ENCODE data around the gene TAS1R2. TPM values are rescaled to one million over a fixed set of nuclear protein-coding genes. Genes with fewer than 3 reads are reported as not detected.

TAS1R2 gene
- total and polyA plus RNA-seq, 2 of the 4 experiments (the other 2 are of a cell fraction): not detected

DNA sequence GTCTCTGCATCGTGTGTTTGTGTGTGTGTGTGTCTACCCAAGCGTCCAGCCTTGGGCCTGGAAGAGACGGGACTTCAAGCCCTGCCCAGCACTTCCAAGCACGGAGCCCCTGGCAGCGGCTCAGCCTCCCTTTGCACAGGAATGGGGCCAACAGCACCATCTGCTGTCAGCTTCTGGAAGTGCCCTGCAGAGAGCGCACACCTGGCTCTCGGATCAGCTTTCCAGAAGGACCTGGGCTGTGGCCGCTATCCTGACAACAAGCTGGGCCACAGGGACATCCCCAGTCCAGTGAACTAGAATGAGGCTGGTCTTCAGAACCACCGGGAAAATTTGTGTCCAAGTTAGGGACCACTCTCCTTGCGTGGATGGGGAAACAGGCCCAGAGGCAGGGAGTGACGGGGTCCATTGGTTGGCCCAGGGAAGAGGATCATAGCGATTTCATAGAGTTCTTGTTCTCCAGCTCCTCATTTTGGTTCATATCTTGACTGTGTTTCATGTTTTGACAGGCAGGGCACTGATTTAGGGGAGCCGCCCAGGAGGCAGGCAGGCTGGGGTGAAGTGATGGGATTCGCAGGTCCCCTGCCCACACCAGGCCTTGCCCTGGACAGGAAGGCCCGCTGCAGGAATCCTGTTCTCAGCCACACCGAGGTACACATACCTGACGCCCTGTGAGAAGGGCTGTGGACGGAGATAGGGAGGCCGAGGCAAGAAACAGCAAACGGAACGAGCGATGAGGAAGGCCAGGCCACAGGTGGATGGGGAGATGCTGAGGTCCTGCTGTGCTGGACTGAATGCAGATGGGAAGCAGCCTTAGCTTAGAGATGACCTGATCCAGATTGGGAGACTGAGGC, 38.4 kb downstream of the TAS1R2 start:
- intact Hi-C loops (cut with micrococcal nuclease): loop anchor here (1.0 kb wide), 1 partner anchor 224 kb away; no protein-coding TSS in a partner anchor
- Histone ChIP-seq H3K27ac (ENCODE audit: insufficient read depth, low read length) (no peak overlapping the region), H2BK15ac (ENCODE audit: low read depth, low read length) (no peak overlapping the region), H3K27me3 (ENCODE audit: control insufficient read depth, insufficient read depth, low read length) (peaks cover 21% of the 10 kb centered on the region; the same call in 1 of the 2 replicates), H3K79me1 (ENCODE audit: low read depth in 1 of 2, low read length in 2 of 2) (no peaks in the 10 kb centered on the region), H3K9me1 (ENCODE audit: insufficient read depth, low read length) (no peaks in the 10 kb centered on the region), H2AK9ac (replicated peaks; ENCODE audit: low read depth, low read length, poor library complexity) (peak overlapping the region; percentile 7), H3K14ac (replicated peaks; ENCODE audit: low read depth, low read length) (no peak overlapping the region), H3K18ac (ENCODE audit: low read depth, low read length) (no peak overlapping the region), H2BK20ac (ENCODE audit: low read depth, low read length) (no peak overlapping the region), H2AK5ac (ENCODE audit: low read depth, low read length) (no peak overlapping the region), H3K4me3 (ENCODE audit: insufficient read depth, low read depth, low read length) (no peak overlapping the region), H3K4me2 (ENCODE audit: low read depth, low read length) (no peak overlapping the region), H2BK5ac (ENCODE audit: low read depth, low read length, poor library complexity, severe bottlenecking) (no peak overlapping the region), H4K5ac (ENCODE audit: low read depth, low read length) (no peak overlapping the region), H2AFZ (replicated peaks; ENCODE audit: low read length, poor library complexity) (peak overlapping the region; percentile 68), H3K36me3 (ENCODE audit: control insufficient read depth, insufficient read depth, low read length) (no peaks in the 10 kb centered on the region), H3K9me3 (ENCODE audit: control insufficient read depth, insufficient read depth, low read length) (no peaks in the 10 kb centered on the region), H3K56ac (ENCODE audit: extremely low read depth, insufficient read depth, low read length) (no peak overlapping the region), H3K4ac (ENCODE audit: low read depth, low read length) (no peak overlapping the region), H4K91ac (ENCODE audit: insufficient read depth, low read depth, low read length) (no peak overlapping the region), H4K20me1 (ENCODE audit: insufficient read depth, low read length) (no peaks in the 10 kb centered on the region), H4K8ac (ENCODE audit: low read depth in 2 of 2, low read length in 2 of 2) (no peak overlapping the region), H2BK120ac (ENCODE audit: low read depth, low read length) (no peak overlapping the region), H3K9ac (ENCODE audit: low read depth, low read length) (no peak overlapping the region), H3K4me1 (ENCODE audit: control insufficient read depth, insufficient read depth, low read length) (no peaks in the 10 kb centered on the region), H3K23ac (ENCODE audit: low read depth, low read length) (no peak overlapping the region)
- no peak for TF ChIP-seq FOS (IDR thresholded peaks at IDR 0.05; ENCODE audit: low read depth, low read length)
- peak; percentile 72 for TF ChIP-seq RAD21 (IDR thresholded peaks at IDR 0.05; ENCODE audit: low read length)
- TF ChIP-seq NFE2L2 (IDR thresholded peaks at IDR 0.05; ENCODE audit: low read depth, low read length): no peak
- TF ChIP-seq, protein P1, sequence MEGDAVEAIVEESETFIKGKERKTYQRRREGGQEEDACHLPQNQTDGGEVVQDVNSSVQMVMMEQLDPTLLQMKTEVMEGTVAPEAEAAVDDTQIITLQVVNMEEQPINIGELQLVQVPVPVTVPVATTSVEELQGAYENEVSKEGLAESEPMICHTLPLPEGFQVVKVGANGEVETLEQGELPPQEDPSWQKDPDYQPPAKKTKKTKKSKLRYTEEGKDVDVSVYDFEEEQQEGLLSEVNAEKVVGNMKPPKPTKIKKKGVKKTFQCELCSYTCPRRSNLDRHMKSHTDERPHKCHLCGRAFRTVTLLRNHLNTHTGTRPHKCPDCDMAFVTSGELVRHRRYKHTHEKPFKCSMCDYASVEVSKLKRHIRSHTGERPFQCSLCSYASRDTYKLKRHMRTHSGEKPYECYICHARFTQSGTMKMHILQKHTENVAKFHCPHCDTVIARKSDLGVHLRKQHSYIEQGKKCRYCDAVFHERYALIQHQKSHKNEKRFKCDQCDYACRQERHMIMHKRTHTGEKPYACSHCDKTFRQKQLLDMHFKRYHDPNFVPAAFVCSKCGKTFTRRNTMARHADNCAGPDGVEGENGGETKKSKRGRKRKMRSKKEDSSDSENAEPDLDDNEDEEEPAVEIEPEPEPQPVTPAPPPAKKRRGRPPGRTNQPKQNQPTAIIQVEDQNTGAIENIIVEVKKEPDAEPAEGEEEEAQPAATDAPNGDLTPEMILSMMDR (conservative IDR thresholded peaks at IDR 0.05; ENCODE audit: low read depth, low read length): peak; percentile 81
- peak; percentile 81 for TF ChIP-seq SMC3 (IDR thresholded peaks at IDR 0.05; ENCODE audit: low read depth, low read length)
- TF ChIP-seq CHD1 (IDR thresholded peaks at IDR 0.05; ENCODE audit: low read depth, low read length): no peak
- DNase-seq: peak; percentile 50
- CTCF ChIA-PET: interaction anchor here (0.6 to 3.1 kb wide), 5 partner anchors 8 to 224 kb away, joined by 3 to 13 read pairs (median 3); no protein-coding TSS in a partner anchor
- no TSS peak for BruUV-seq (replicated peaks)
- WGBS, 2 experiments (ENCODE audit: extremely low coverage in 2 of 2, insufficient read length in 1 of 2): 37% methylated on average over 18 of the region's 22 CpGs; no CpG with 5 or more reads in 1 of the 2 experiments
- in situ Hi-C loops (cut with MboI; ENCODE audit: low sequenced_read_pairs): loop anchor here (5.0 kb wide), 1 partner anchor 224 kb away; no protein-coding TSS in a partner anchor
- ATAC-seq (ENCODE audit: low read depth): peak; percentile 95
- dilution Hi-C loops (cut with HindIII; ENCODE audit: low sequenced_read_pairs, unreplicated experiment): no loop called here
- POLR2A ChIA-PET (ENCODE audit: unreplicated experiment): no interaction called here
